ENCODE data around the gene OR6S1.

The OR6S1 gene

GRCh38 chr14:20683125-20683890 lies 41.8 kb upstream of the OR6S1 start:
- H3K27me3 ChIP-seq (ENCODE audit: control insufficient read depth in 1 of 2, insufficient read depth in 2 of 2, low read length in 2 of 2), result no peaks in the 10 kb centered on the region

GRCh38 chr14:20682435-20683124 lies 41.1 kb upstream of the OR6S1 start:
- Histone ChIP-seq H3K9me3 (ENCODE audit: control insufficient read depth in 1 of 2, low read length in 2 of 2) (no peaks in the 10 kb centered on the region), H3K27me3 (ENCODE audit: control insufficient read depth in 1 of 2, insufficient read depth in 2 of 2, low read length in 2 of 2) (no peaks in the 10 kb centered on the region), H3K36me3 (ENCODE audit: control insufficient read depth in 1 of 2, insufficient read depth in 2 of 2, low read length in 2 of 2) (no peaks in the 10 kb centered on the region), H3K27ac (ENCODE audit: low read depth, low read length) (peak overlapping the region; percentile 99), H3K9ac (ENCODE audit: low read depth in 1 of 2, low read length in 2 of 2) (peak overlapping the region; percentile 97 to 99), H3K4me3 (ENCODE audit: low read depth in 1 of 2, low read length in 2 of 2) (peak overlapping the region; percentile 90 to 92), H3K4me1 (ENCODE audit: control insufficient read depth in 1 of 2, insufficient read depth in 2 of 2, low read length in 2 of 2) (peaks cover 34 to 49% of the 10 kb centered on the region in 2 donors)

More at GRCh38 chr14:20683125-20683890, 41.8 kb upstream of the OR6S1 start:
- peak overlapping the region; percentile 99 for H3K27ac ChIP-seq (ENCODE audit: low read depth, low read length)
- H3K9me3 ChIP-seq (ENCODE audit: control insufficient read depth in 1 of 2, low read length in 2 of 2), result no peaks in the 10 kb centered on the region
- H3K4me3 ChIP-seq (ENCODE audit: low read depth in 1 of 2, low read length in 2 of 2), result peak overlapping the region; percentile 90 to 92
- no peaks in the 10 kb centered on the region for H3K36me3 ChIP-seq (ENCODE audit: control insufficient read depth in 1 of 2, insufficient read depth in 2 of 2, low read length in 2 of 2)
- H3K9ac ChIP-seq (ENCODE audit: low read depth in 1 of 2, low read length in 2 of 2), result peak overlapping the region; percentile 97 to 99
- peaks cover 40 to 54% of the 10 kb centered on the region in 2 donors for H3K4me1 ChIP-seq (ENCODE audit: control insufficient read depth in 1 of 2, insufficient read depth in 2 of 2, low read length in 2 of 2)

- Histone ChIP-seq H3K4me1 (ENCODE audit: control insufficient read depth in 1 of 2, insufficient read depth in 2 of 2, low read length in 2 of 2) (peaks cover 33 to 47% of the 10 kb centered on the region in 2 donors), H3K9me3 (ENCODE audit: control insufficient read depth in 1 of 2, low read length in 2 of 2) (no peaks in the 10 kb centered on the region), H3K4me3 (ENCODE audit: low read depth in 1 of 2, low read length in 2 of 2) (peak overlapping the region; percentile 90 to 92), H3K27ac (ENCODE audit: low read depth, low read length) (peak overlapping the region; percentile 99), H3K27me3 (ENCODE audit: control insufficient read depth in 1 of 2, insufficient read depth in 2 of 2, low read length in 2 of 2) (no peaks in the 10 kb centered on the region), H3K36me3 (ENCODE audit: control insufficient read depth in 1 of 2, insufficient read depth in 2 of 2, low read length in 2 of 2) (no peaks in the 10 kb centered on the region), H3K9ac (ENCODE audit: low read depth in 1 of 2, low read length in 2 of 2) (peak overlapping the region; percentile 97 to 99)
Measured at GRCh38 chr14:20682127-20682434, 40.6 kb upstream of the OR6S1 start.

GRCh38 chr14:20681348-20682126 lies 40.0 kb upstream of the OR6S1 start:
- no peaks in the 10 kb centered on the region for H3K27me3 ChIP-seq (ENCODE audit: control insufficient read depth in 1 of 2, insufficient read depth in 2 of 2, low read length in 2 of 2)
- H3K9me3 ChIP-seq (ENCODE audit: control insufficient read depth in 1 of 2, low read length in 2 of 2), result no peaks in the 10 kb centered on the region
- peak overlapping the region; percentile 90 to 92 for H3K4me3 ChIP-seq (ENCODE audit: low read depth in 1 of 2, low read length in 2 of 2)
- no peaks in the 10 kb centered on the region for H3K36me3 ChIP-seq (ENCODE audit: control insufficient read depth in 1 of 2, insufficient read depth in 2 of 2, low read length in 2 of 2)
- peak overlapping the region; percentile 99 for H3K27ac ChIP-seq (ENCODE audit: low read depth, low read length)
- peaks cover 33 to 42% of the 10 kb centered on the region in 2 donors for H3K4me1 ChIP-seq (ENCODE audit: control insufficient read depth in 1 of 2, insufficient read depth in 2 of 2, low read length in 2 of 2)
- H3K9ac ChIP-seq (ENCODE audit: low read depth in 1 of 2, low read length in 2 of 2), result peak overlapping the region; percentile 97 to 99

GRCh38 chr14:20680843-20681347 lies 39.4 kb upstream of the OR6S1 start:
- Histone ChIP-seq H3K36me3 (ENCODE audit: control insufficient read depth in 1 of 2, insufficient read depth in 2 of 2, low read length in 2 of 2) (no peaks in the 10 kb centered on the region), H3K9me3 (ENCODE audit: control insufficient read depth in 1 of 2, low read length in 2 of 2) (no peaks in the 10 kb centered on the region), H3K9ac (ENCODE audit: low read depth in 1 of 2, low read length in 2 of 2) (peak overlapping the region; percentile 97 to 99), H3K27me3 (ENCODE audit: control insufficient read depth in 1 of 2, insufficient read depth in 2 of 2, low read length in 2 of 2) (no peaks in the 10 kb centered on the region), H3K4me3 (ENCODE audit: low read depth in 1 of 2, low read length in 2 of 2) (peak overlapping the region; percentile 90 to 92), H3K27ac (ENCODE audit: low read depth, low read length) (peak overlapping the region; percentile 99), H3K4me1 (ENCODE audit: control insufficient read depth in 1 of 2, insufficient read depth in 2 of 2, low read length in 2 of 2) (peaks cover 28 to 36% of the 10 kb centered on the region in 2 donors)

GRCh38 chr14:20680363-20680762 lies 38.9 kb upstream of the OR6S1 start:
- Histone ChIP-seq H3K36me3 (ENCODE audit: control insufficient read depth in 1 of 2, insufficient read depth in 2 of 2, low read length in 2 of 2) (no peaks in the 10 kb centered on the region), H3K27me3 (ENCODE audit: control insufficient read depth in 1 of 2, insufficient read depth in 2 of 2, low read length in 2 of 2) (no peaks in the 10 kb centered on the region), H3K27ac (ENCODE audit: low read depth, low read length) (no peak overlapping the region), H3K9ac (ENCODE audit: low read depth in 1 of 2, low read length in 2 of 2) (peak overlapping the region; percentile 97 to 99), H3K4me1 (ENCODE audit: control insufficient read depth in 1 of 2, insufficient read depth in 2 of 2, low read length in 2 of 2) (peaks cover 26 to 31% of the 10 kb centered on the region in 2 donors), H3K9me3 (ENCODE audit: control insufficient read depth in 1 of 2, low read length in 2 of 2) (no peaks in the 10 kb centered on the region), H3K4me3 (ENCODE audit: low read depth in 1 of 2, low read length in 2 of 2) (peak overlapping the region; percentile 90 to 92)

- no peaks in the 10 kb centered on the region for H3K9me3 ChIP-seq (ENCODE audit: control insufficient read depth in 1 of 2, low read length in 2 of 2)
- no peaks in the 10 kb centered on the region for H3K27me3 ChIP-seq (ENCODE audit: control insufficient read depth in 1 of 2, insufficient read depth in 2 of 2, low read length in 2 of 2)
- no peak overlapping the region for H3K9ac ChIP-seq (ENCODE audit: low read depth in 1 of 2, low read length in 2 of 2)
- no peaks in the 10 kb centered on the region for H3K36me3 ChIP-seq (ENCODE audit: control insufficient read depth in 1 of 2, insufficient read depth in 2 of 2, low read length in 2 of 2)
- no peak overlapping the region for H3K27ac ChIP-seq (ENCODE audit: low read depth, low read length)
- peak overlapping the region; percentile 90 to 92 for H3K4me3 ChIP-seq (ENCODE audit: low read depth in 1 of 2, low read length in 2 of 2)
- H3K4me1 ChIP-seq (ENCODE audit: control insufficient read depth in 1 of 2, insufficient read depth in 2 of 2, low read length in 2 of 2), result peaks cover 23 to 27% of the 10 kb centered on the region in 2 donors
Measured at GRCh38 chr14:20679907-20680306, 38.4 kb upstream of the OR6S1 start.

- H3K4me1 ChIP-seq (ENCODE audit: control insufficient read depth in 1 of 2, insufficient read depth in 2 of 2, low read length in 2 of 2), result peaks cover 12 to 14% of the 10 kb centered on the region in 2 donors
- no peak overlapping the region for H3K4me3 ChIP-seq (ENCODE audit: low read depth in 1 of 2, low read length in 2 of 2)
- H3K27me3 ChIP-seq (ENCODE audit: control insufficient read depth in 1 of 2, insufficient read depth in 2 of 2, low read length in 2 of 2), result no peaks in the 10 kb centered on the region
- no peaks in the 10 kb centered on the region for H3K9me3 ChIP-seq (ENCODE audit: control insufficient read depth in 1 of 2, low read length in 2 of 2)
- no peak overlapping the region for H3K27ac ChIP-seq (ENCODE audit: low read depth, low read length)
- H3K9ac ChIP-seq (ENCODE audit: low read depth in 1 of 2, low read length in 2 of 2), result no peak overlapping the region
- no peaks in the 10 kb centered on the region for H3K36me3 ChIP-seq (ENCODE audit: control insufficient read depth in 1 of 2, insufficient read depth in 2 of 2, low read length in 2 of 2)
Measured at GRCh38 chr14:20676072-20676471, 34.6 kb upstream of the OR6S1 start.

GRCh38 chr14:20675669-20676068 lies 34.2 kb upstream of the OR6S1 start:
- no peaks in the 10 kb centered on the region for H3K9me3 ChIP-seq (ENCODE audit: control insufficient read depth in 1 of 2, low read length in 2 of 2)
- H3K9ac ChIP-seq (ENCODE audit: low read depth in 1 of 2, low read length in 2 of 2), result no peak overlapping the region
- no peak overlapping the region for H3K27ac ChIP-seq (ENCODE audit: low read depth, low read length)
- H3K36me3 ChIP-seq (ENCODE audit: control insufficient read depth in 1 of 2, insufficient read depth in 2 of 2, low read length in 2 of 2), result no peaks in the 10 kb centered on the region
- H3K4me3 ChIP-seq (ENCODE audit: low read depth in 1 of 2, low read length in 2 of 2), result no peak overlapping the region
- H3K27me3 ChIP-seq (ENCODE audit: control insufficient read depth in 1 of 2, insufficient read depth in 2 of 2, low read length in 2 of 2), result no peaks in the 10 kb centered on the region
- H3K4me1 ChIP-seq (ENCODE audit: control insufficient read depth in 1 of 2, insufficient read depth in 2 of 2, low read length in 2 of 2), result peaks cover 8 to 10% of the 10 kb centered on the region in 2 donors

Data from duodenal mucosa (tissue), 2 donors.